PC-9 (cell line): ENCODE measurements around the gene YLPM1.

Experiments
- EZH2 ChIP-seq: fragments of 200-600 bp; sonication (generic); IDR thresholded peaks from 2 replicates; pipeline ENCODE4 v1.8.0; 2017; ENCODE audit warnings: antibody characterized with exemption, low read depth
- TF ChIP-seq, protein P1 (sequence below): fragments of 200-600 bp; sonication (generic); conservative IDR thresholded peaks from 2 replicates; pipeline ENCODE4 v1.6.1; 2017; ENCODE audit warnings: mixed run types, antibody characterized with exemption, mild to moderate bottlenecking, moderate library complexity

DNA sequence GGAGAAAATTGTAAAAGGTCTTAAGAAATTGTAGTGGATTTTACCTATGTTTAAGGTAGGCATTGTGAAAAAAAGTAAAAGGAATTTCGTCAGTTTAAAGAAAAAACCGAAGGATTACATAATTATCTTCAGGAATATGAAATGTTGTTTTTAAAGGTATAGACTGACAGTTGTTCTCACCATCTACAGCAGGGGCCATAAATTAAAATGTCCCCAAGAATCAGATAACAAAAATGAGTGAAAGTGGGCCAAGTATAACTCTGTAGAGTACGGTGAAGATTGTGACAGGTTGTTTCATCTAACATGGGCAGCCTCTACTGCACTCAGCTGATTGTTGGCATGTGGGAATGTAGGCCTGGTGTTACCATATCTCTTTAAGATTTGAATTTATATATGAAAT, 38.3 kb downstream of the YLPM1 start:
- TF ChIP-seq, protein P1, sequence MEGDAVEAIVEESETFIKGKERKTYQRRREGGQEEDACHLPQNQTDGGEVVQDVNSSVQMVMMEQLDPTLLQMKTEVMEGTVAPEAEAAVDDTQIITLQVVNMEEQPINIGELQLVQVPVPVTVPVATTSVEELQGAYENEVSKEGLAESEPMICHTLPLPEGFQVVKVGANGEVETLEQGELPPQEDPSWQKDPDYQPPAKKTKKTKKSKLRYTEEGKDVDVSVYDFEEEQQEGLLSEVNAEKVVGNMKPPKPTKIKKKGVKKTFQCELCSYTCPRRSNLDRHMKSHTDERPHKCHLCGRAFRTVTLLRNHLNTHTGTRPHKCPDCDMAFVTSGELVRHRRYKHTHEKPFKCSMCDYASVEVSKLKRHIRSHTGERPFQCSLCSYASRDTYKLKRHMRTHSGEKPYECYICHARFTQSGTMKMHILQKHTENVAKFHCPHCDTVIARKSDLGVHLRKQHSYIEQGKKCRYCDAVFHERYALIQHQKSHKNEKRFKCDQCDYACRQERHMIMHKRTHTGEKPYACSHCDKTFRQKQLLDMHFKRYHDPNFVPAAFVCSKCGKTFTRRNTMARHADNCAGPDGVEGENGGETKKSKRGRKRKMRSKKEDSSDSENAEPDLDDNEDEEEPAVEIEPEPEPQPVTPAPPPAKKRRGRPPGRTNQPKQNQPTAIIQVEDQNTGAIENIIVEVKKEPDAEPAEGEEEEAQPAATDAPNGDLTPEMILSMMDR: no peak
- no peak for TF ChIP-seq EZH2
